ENCODE data around the gene PFKFB2. TPM values are rescaled to one million over a fixed set of nuclear protein-coding genes. Genes with fewer than 3 reads are reported as not detected.

The PFKFB2 gene
- polyA plus RNA-seq, 2 of the 4 experiments (the other 2 are of a cell fraction): 7.4 to 8.4 TPM

- DNase-seq (ENCODE audit: low read depth in 1 of 2, low spot score in 1 of 2): no peak
- 85% methylated on average over 3 of the region's 3 CpGs for WGBS (ENCODE audit: missing lambda C conversion rate)
- Histone ChIP-seq H3K4me1 (peaks cover 61% of the 10 kb centered on the region), H3K4me2 (peak overlapping the region; percentile 63; the same call in 1 of the 3 replicates), H3K9me3 (peaks cover 18% of the 10 kb centered on the region), H3K4me3 (no peak overlapping the region), H3K27ac (peak overlapping the region; percentile 82 to 89)
- ChIA-PET POLR2A (interaction anchor here (3.2 kb wide), 1 partner anchor 47 kb away, joined by 14 read pairs; the partner anchor contains the start of gene PFKFB2), CTCF (interaction anchor here (0.8 to 3.2 kb wide), 25 partner anchors 13 to 394 kb away, joined by 3 to 24 read pairs (median 4); partner anchors contain the start of genes C1orf116, EIF2D, IL10 and PFKFB2)
- TF ChIP-seq RFX5 (IDR thresholded peaks at IDR 0.05) (no peak), HOXA7 (CRISPR knock-in tag; IDR thresholded peaks at IDR 0.05) (no peak), CEBPB (IDR thresholded peaks at IDR 0.05) (no peak), RCOR1 (IDR thresholded peaks at IDR 0.05; ENCODE audit: low read depth, low read length) (no peak), E2F6 (IDR thresholded peaks at IDR 0.05; ENCODE audit: borderline replicate concordance, low read depth) (no peak), PBX3 (IDR thresholded peaks at IDR 0.05) (no peak), EHF (CRISPR knock-in tag; IDR thresholded peaks at IDR 0.05) (no peak), CTCF (IDR thresholded peaks at IDR 0.05) (no peak), JUN (IDR thresholded peaks at IDR 0.05) (no peak), GATA3 (IDR thresholded peaks at IDR 0.05; ENCODE audit: borderline replicate concordance) (no peak), ATOH8 (CRISPR knock-in tag; IDR thresholded peaks at IDR 0.05; ENCODE audit: low read depth) (no peak), POLR2AphosphoS2 (conservative IDR thresholded peaks at IDR 0.05; ENCODE audit: low read length) (no peak), MAX (IDR thresholded peaks at IDR 0.05) (no peak), TFCP2L1 (CRISPR knock-in tag; IDR thresholded peaks at IDR 0.05) (no peak), NPAS2 (CRISPR knock-in tag; IDR thresholded peaks at IDR 0.05; ENCODE audit: borderline replicate concordance) (no peak), BCL3 (IDR thresholded peaks at IDR 0.05) (no peak), ZFP36 (IDR thresholded peaks at IDR 0.05; ENCODE audit: borderline replicate concordance, partially characterized antibody) (no peak)
- ATAC-seq: no peak
- FAIRE-seq: no peak
These were observed 47.0 kb upstream of the PFKFB2 start for GRCh38 chr1:207006083-207006482.

GRCh38 chr1:207006914-207007313, 46.2 kb upstream of the PFKFB2 start:
- ATAC-seq: peak in 1 of 2 experiments; percentile 55; a peak in 4 of 6 replicates
- DNase-seq (ENCODE audit: low read depth in 1 of 2, low spot score in 1 of 2): no peak
- H3K27ac ChIP-seq: peak overlapping the region; percentile 82 to 89
- POLR2A ChIA-PET: interaction anchor here (1.2 to 3.2 kb wide), 2 partner anchors 18 to 46 kb away, joined by 4 to 14 read pairs; partner anchors contain the start of gene PFKFB2
- WGBS (ENCODE audit: missing lambda C conversion rate): 13% methylated on average over 3 of the region's 3 CpGs
- no peak for FAIRE-seq
- peaks cover 61% of the 10 kb centered on the region for H3K4me1 ChIP-seq
- H3K4me2 ChIP-seq: peak overlapping the region; percentile 63
- H3K4me3 ChIP-seq: no peak overlapping the region
- CTCF ChIA-PET: interaction anchor here (0.7 to 2.3 kb wide), 10 partner anchors 12 to 395 kb away, joined by 3 to 24 read pairs (median 4); partner anchors contain the start of genes EIF2D and PFKFB2
- 0 out of 2 replicates have a peak, but pooled peaks have one; percentile 14 for TF ChIP-seq HOXB13 (CRISPR knock-in tag; IDR thresholded peaks at IDR 0.05; ENCODE audit: low read depth)
- no peak for TF ChIP-seq SREBF2 (IDR thresholded peaks at IDR 0.05)
- TF ChIP-seq POLR2A (IDR thresholded peaks at IDR 0.05; ENCODE audit: low read length): no peak
- TF ChIP-seq ZNF302 (CRISPR knock-in tag; IDR thresholded peaks at IDR 0.05): 0 out of 2 replicates have a peak, but pooled peaks have one; percentile 67
- no peak for TF ChIP-seq ZSCAN20 (CRISPR knock-in tag; IDR thresholded peaks at IDR 0.05)
- TF ChIP-seq MAX (IDR thresholded peaks at IDR 0.05): no peak
- no peak for TF ChIP-seq ZC3H11A (IDR thresholded peaks at IDR 0.05)
- no peak for TF ChIP-seq EHMT2 (IDR thresholded peaks at IDR 0.05; ENCODE audit: low read depth)
- TF ChIP-seq ATOH8 (CRISPR knock-in tag; IDR thresholded peaks at IDR 0.05; ENCODE audit: low read depth): no peak
- TF ChIP-seq NR3C1 (IDR thresholded peaks at IDR 0.05): no peak
- no peak for TF ChIP-seq BCL3 (IDR thresholded peaks at IDR 0.05)
- 0 out of 2 replicates have a peak, but pooled peaks have one; percentile 48 for TF ChIP-seq RARB (CRISPR knock-in tag; IDR thresholded peaks at IDR 0.05)
- no peak for TF ChIP-seq CBX2 (IDR thresholded peaks at IDR 0.05; ENCODE audit: borderline replicate concordance, low read depth)
- H3K9me3 ChIP-seq: peaks cover 18% of the 10 kb centered on the region

Measured in A549 (cell line).